OCI-LY3 (cell line): ENCODE results near the gene BICC1.

Source experiments
- H2AFZ ChIP-seq: fragments of 200-600, 300-600 bp; shearing (Covaris generic); 2 replicates; pipeline ENCODE4 v1.6.0; 2014; ENCODE audit warnings: antibody characterized with exemption, low read depth, low read length
- H3K27ac ChIP-seq: fragments of 200-600, 300-600 bp; sonication (generic); 2 replicates; pipeline ENCODE4 v1.5.1; 2014; ENCODE audit warnings: mild to moderate bottlenecking, low read length, moderate library complexity, mixed read lengths
- H3K27me3 ChIP-seq: fragments of 200-600, 300-600 bp; sonication (generic); 2 replicates; pipeline ENCODE4 v1.6.1; 2014; ENCODE audit warnings: low read depth, low read length, mixed read lengths
- H3K36me3 ChIP-seq: fragments of 200-600, 300-600 bp; sonication (generic); replicated peaks from 2 replicates; pipeline ENCODE3; 2014; ENCODE audit warnings: low read depth, low read length, mixed read lengths
- H3K4me1 ChIP-seq: fragments of 300-600, 200-600 bp; sonication (generic); 2 replicates; pipeline ENCODE4 v1.6.1; 2014; ENCODE audit warnings: low read length, mixed read lengths
- H3K4me2 ChIP-seq: fragments of 200-600, 300-600 bp; sonication (generic); 2 replicates; pipeline ENCODE4 v1.6.1; 2014; ENCODE audit warnings: low read length, mixed read lengths
- H3K4me3 ChIP-seq: fragments of 300-600, 200-600 bp; sonication (generic); 2 replicates; pipeline ENCODE4 v1.5.1; 2014; ENCODE audit warnings: antibody characterized with exemption, mild to moderate bottlenecking, low read length, moderate library complexity
- H3K79me2 ChIP-seq: fragments of 300-600, 200-600 bp; shearing (Covaris generic); 2 replicates; pipeline ENCODE4 v1.6.1; 2014; ENCODE audit warnings: mild to moderate bottlenecking, low read length, mixed read lengths
- H3K9ac ChIP-seq: fragments of 300-600, 200-600 bp; shearing (Covaris generic); 2 replicates; pipeline ENCODE4 v1.6.0; 2014; ENCODE audit warnings: mild to moderate bottlenecking, low read length, moderate library complexity
- H3K9me3 ChIP-seq: fragments of 200-600, 300-600 bp; shearing (Covaris generic); 2 replicates; pipeline ENCODE4 v1.6.1; 2014; ENCODE audit warnings: low read length, mixed read lengths; ENCODE audit not compliant: insufficient read depth
- H4K20me1 ChIP-seq: fragments of 200-600, 300-600 bp; sonication (generic); 2 replicates; pipeline ENCODE4 v1.6.1; 2016; ENCODE audit warnings: low read length, mixed read lengths; ENCODE audit not compliant: insufficient read depth
- EZH2phosphoT487 ChIP-seq: fragments of 200-600 bp; shearing (Covaris generic); IDR thresholded peaks from 2 replicates; pipeline ENCODE4 v1.6.1; 2018; ENCODE audit warnings: antibody characterized with exemption, mixed run types, low read depth
- TF ChIP-seq, protein P1 (sequence below): fragments of 200-600, 300-600 bp; sonication (generic); IDR thresholded peaks from 2 replicates; pipeline ENCODE4 v1.5.1; 2014; ENCODE audit warnings: antibody characterized with exemption, low read length, low read depth

The BICC1 gene

DNA sequence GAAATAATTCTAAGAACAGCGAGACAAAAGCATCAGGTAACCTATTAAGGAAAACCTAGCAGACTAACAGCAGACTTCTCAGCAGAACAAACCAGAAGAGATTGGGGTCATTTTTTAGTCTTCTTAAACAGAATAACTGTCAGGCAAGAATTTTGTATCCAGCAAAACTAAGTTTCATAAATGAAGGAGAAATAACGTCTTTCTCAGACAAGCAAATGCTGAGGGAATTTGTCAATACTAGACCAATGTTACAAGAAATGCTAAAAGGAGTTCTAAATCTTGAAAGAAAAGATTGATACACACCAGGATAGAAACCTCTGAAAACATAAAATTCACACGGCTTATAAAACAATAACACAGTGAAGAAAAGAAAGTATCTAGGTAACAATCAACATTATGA is 22.6 kb downstream of the BICC1 start:
- Histone ChIP-seq H3K4me2 (no peak overlapping the region), H3K27me3 (no peaks in the 10 kb centered on the region), H3K27ac (no peak overlapping the region), H4K20me1 (no peaks in the 10 kb centered on the region), H2AFZ (no peak overlapping the region), H3K79me2 (no peaks in the 10 kb centered on the region), H3K4me1 (no peaks in the 10 kb centered on the region), H3K36me3 (no peaks in the 10 kb centered on the region), H3K9me3 (no peaks in the 10 kb centered on the region), H3K4me3 (no peak overlapping the region), H3K9ac (no peak overlapping the region)
- TF ChIP-seq, protein P1, sequence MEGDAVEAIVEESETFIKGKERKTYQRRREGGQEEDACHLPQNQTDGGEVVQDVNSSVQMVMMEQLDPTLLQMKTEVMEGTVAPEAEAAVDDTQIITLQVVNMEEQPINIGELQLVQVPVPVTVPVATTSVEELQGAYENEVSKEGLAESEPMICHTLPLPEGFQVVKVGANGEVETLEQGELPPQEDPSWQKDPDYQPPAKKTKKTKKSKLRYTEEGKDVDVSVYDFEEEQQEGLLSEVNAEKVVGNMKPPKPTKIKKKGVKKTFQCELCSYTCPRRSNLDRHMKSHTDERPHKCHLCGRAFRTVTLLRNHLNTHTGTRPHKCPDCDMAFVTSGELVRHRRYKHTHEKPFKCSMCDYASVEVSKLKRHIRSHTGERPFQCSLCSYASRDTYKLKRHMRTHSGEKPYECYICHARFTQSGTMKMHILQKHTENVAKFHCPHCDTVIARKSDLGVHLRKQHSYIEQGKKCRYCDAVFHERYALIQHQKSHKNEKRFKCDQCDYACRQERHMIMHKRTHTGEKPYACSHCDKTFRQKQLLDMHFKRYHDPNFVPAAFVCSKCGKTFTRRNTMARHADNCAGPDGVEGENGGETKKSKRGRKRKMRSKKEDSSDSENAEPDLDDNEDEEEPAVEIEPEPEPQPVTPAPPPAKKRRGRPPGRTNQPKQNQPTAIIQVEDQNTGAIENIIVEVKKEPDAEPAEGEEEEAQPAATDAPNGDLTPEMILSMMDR: no peak
- no peak for TF ChIP-seq EZH2phosphoT487

DNA sequence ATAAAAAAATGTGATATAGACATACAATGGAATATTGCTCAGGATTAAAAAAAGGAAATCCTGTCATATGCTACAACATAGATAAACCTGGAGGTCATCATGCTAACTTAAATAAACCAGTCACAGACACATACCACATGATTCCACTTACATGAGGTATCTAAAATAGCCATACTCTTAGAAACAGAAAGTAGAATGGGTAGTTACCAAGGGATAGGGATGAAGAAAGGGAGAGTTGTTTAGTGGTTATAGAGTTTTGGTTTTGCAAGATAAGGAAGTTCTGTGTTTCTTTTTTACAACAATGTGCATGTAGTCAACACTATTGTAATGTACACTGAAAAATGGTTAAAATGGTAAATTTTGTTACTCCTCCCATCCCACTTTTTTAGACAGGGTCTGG is 30.5 kb downstream of the BICC1 start:
- Histone ChIP-seq H3K4me2 (no peak overlapping the region), H3K27me3 (no peaks in the 10 kb centered on the region), H3K9me3 (no peaks in the 10 kb centered on the region), H3K27ac (no peak overlapping the region), H3K36me3 (no peaks in the 10 kb centered on the region), H3K9ac (no peak overlapping the region), H2AFZ (no peak overlapping the region), H3K4me3 (no peak overlapping the region), H3K4me1 (no peaks in the 10 kb centered on the region), H3K79me2 (no peaks in the 10 kb centered on the region), H4K20me1 (no peaks in the 10 kb centered on the region)
- TF ChIP-seq EZH2phosphoT487: no peak
- TF ChIP-seq, protein P1: no peak

DNA sequence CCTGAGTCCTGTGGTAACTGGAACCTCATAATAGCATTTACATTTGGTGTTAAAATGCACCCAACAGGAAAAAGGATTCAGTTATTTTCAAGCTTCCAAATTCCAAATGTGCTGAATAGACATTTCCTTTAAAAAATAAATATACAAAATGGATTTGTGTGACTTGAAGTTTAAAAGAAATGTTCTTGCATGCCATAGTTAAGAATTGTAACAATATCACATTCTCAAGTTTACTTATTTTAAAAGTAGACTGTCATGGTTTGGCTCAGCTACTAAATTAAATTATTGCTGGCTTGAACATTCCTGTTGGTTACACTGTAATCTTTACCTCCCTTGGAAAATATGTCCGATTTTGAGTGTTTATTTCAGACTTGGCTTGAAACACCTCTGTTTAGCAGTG is 31.5 kb downstream of the BICC1 start:
- Histone ChIP-seq H3K79me2 (no peaks in the 10 kb centered on the region), H3K4me1 (no peaks in the 10 kb centered on the region), H3K9ac (no peak overlapping the region), H4K20me1 (no peaks in the 10 kb centered on the region), H2AFZ (no peak overlapping the region), H3K4me2 (no peak overlapping the region), H3K27me3 (no peaks in the 10 kb centered on the region), H3K9me3 (no peaks in the 10 kb centered on the region), H3K27ac (no peak overlapping the region), H3K36me3 (no peaks in the 10 kb centered on the region), H3K4me3 (no peak overlapping the region)
- TF ChIP-seq, protein P1: no peak
- TF ChIP-seq EZH2phosphoT487: no peak

DNA sequence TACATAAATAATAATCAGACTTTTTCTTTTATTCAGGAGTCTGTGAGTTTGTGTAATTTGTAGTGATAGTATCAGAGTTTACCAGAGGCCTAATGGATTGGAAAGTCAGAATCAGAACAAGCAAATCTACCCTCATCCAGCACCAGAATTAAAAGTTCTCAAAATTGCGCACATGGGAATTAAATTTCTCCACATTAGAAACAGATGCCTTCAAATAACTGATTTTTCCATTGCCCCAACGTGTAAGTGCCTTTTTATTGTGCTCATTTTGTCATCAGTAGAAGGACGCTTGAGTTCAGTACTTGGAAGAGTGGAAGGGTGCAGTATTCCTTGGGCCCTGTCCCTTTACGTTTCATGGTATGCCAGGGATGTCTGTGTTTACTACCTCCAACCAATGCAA is 32.8 kb downstream of the BICC1 start:
- Histone ChIP-seq H3K4me1 (no peaks in the 10 kb centered on the region), H3K4me3 (no peak overlapping the region), H2AFZ (no peak overlapping the region), H3K27me3 (no peaks in the 10 kb centered on the region), H3K79me2 (no peaks in the 10 kb centered on the region), H4K20me1 (no peaks in the 10 kb centered on the region), H3K9me3 (no peaks in the 10 kb centered on the region), H3K36me3 (no peaks in the 10 kb centered on the region), H3K4me2 (no peak overlapping the region), H3K9ac (no peak overlapping the region), H3K27ac (no peak overlapping the region)
- TF ChIP-seq, protein P1: no peak
- no peak for TF ChIP-seq EZH2phosphoT487
